GM04503 (cell line): ENCODE data around the gene RABL6.
"Not testable (repeated sequence)": the region's sequence is repeated elsewhere in the genome, so short reads cannot be mapped to it uniquely, and the experiment has no call there.

Experiments used
- DNase-seq: peaks from one replicate; pipeline ENCODE4 v3.0.0-alpha.2; 2012; ENCODE audit warnings: low read depth

RABL6 gene

DNA sequence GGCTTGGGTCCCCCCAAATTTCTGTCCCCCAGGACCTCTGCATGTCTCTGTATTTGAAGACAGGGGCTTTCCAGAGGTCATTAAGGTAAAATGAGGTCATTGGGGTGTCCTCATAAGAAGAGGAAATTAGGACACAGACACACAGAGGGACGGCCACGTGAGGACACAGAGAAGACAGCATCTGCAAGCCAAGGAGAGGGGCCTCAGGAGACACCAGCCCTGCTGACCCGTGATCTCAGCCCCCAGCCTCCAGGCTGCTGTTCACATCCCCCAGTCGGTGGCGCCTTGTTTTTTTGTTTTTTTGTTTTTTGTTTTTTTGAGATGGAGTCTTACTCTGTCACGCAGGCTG, 12.8 kb upstream of the RABL6 start:
- no peak for DNase-seq

DNA sequence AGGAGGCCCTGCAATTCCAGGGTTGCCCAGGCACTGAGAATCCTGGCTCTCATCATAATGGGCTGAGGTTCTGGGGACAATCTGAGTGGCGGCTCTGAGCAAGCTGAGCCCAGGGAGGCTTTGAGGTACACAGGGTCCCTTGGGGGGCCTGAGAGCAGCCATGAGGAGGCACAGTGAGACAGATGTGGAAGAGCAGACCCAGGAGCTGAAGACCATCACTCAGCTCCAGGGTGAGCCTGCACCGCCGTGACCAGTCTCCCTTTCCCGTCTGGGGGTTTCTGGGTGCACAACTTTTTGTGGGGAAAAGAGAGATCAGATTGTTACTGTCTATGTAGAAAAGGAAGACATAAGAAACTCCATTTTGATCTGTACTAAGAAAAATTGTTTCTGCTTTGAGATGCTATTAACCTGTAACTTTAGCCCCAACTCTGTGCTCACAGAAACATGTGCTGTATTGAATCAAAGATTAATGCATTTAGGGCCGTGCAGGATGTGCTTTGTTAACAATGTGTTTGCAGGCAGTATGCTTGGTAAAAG, 11.4 kb upstream of the RABL6 start, which contains the start of gene CCDC183:
Gene CCDC183 (plus strand): TSS at position 101 of the 537 bp plus-strand sequence. CDS start 60 bp downstream, at position 161.
- DNase-seq, result no peak

DNA sequence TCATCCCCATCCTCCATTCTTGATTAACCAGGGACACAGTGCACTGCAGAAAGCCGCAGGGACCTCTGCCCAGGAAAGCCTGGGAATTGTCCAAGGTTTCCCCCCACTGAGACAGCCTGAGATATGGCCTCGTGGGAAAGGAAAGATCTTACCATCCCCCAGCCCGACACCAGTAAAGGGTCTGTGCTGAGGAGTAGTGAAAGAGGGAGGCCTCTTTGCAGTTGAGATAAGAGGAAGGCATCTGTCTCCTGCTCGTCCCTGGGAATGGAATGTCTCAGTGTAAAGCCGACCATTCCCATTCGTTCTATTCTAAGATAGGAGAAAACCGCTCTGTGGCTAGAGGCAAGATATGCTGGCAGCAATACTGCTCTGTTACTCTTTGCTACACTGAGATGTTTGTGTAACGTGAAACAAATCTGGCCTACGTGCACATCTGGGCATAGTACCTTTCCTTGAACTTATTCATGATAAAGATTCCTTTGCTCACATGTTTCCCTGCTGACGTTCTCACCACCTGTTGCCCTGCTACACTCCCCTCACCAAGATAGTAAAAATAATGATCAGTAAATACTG, 10.9 kb upstream of the RABL6 start:
- not testable (repeated sequence) for DNase-seq

DNA sequence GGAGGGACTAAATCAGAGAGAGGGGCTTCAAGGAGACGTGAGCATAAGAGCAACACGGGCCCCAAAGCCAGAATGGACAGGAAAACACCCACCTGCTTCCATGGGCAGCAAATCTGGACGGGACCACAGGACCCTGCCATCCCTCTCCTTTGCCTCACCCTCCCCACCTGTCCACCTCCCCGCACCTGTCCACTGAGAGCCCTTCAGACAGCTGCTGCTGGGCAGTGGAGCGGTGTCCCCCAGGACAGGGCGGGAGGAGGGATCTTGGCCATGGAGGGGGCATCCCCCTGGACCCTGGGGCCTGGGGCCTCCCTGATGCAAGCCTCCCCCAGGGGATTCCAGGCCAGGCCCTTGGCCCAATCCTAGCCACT, 9.1 kb upstream of the RABL6 start:
- DNase-seq, result no peak

DNA sequence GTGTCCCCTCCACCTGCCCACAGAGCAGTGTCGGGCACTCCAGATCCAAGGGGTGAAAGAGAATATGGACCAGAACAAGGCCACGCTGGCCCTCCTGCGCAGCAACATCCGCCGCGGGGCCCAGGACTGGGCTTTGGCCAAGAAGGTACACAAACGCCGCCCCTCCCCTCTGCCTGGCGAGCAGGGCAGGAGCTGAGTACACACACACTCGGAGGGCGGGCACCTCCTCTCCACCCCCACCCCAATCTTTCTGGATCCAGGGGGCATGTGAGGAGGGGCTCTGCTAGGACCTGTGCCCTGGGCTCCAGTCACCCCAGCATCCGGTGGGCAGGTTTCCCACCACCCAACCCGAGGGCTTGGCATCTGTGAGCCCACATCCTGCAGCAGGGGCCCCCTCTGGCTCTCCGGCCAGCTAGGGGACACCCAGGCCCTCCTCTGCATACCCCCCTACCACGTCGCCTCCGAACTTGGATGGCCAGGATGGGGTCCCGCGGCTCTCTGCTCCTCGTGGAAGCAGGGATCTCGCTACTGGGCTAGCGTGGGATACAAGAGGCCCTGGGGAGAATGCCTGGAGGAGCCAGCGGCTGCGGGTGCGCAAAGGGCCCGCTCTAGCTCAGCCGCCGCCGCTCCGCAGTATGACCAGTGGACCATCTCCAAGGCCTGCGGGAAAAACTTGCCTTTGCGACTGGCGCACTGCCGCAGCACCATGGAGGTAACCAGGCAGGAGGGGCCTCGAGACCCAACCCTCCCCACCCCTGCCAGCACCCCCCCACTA, 8.5 kb upstream of the RABL6 start:
- no peak for DNase-seq

DNA sequence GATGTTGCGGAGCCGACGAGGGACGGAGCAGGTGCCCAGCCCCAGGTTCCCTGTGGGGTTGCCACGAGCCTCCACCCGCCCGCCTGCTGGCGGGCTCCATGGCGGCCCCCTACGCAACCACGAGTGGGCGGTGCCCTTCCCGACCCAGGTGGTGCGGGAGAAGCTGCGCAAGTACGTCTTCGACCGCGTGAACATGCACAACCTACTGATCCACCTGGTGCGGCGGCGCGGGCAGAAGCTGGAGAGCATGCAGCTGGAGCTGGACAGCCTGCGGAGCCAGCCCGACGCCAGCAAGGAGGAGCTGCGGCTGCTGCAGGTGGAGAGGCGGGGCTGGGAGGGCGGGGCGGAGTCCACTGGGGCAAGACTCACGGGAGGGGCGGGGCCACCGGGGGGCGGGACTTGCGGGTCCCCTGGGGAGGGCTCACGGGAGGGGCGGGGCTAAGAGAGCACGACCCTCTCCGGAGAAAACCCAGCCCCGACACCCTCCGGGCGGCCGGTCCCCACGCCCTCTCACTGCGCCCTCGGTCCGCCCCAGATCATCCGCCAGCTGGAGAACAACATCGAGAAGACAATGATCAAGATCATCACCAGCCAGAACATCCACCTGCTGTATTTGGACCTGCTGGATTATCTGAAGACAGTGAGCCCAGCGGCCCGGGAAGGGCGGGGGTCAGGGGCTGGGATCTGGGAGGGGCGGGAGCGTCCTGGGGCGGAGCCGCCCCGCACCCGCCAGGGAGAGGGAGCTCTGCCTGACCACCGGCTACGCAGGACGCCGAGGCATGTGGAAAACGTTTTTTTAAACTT, 7.7 kb upstream of the RABL6 start:
- DNase-seq, result no peak

DNA sequence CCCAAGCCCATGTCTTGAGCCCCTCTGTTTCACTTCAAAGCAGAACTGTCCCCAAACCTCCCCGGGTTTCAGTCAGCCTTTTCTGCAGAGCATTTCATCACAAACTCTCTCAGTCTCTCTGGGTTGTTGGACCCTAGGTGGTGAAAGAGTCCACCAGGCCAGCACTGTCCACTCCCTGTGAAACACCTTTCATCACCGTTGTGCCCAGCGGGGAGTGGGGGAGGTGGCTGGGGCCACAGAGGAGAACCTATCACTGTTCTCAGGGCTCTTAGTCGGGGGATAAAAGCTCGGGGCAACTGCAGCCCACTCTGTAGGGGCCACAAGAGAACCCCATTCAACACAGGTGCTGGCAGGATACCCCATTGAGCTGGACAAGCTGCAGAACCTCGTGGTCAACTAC, 5.4 kb upstream of the RABL6 start:
- DNase-seq, result no peak

DNA sequence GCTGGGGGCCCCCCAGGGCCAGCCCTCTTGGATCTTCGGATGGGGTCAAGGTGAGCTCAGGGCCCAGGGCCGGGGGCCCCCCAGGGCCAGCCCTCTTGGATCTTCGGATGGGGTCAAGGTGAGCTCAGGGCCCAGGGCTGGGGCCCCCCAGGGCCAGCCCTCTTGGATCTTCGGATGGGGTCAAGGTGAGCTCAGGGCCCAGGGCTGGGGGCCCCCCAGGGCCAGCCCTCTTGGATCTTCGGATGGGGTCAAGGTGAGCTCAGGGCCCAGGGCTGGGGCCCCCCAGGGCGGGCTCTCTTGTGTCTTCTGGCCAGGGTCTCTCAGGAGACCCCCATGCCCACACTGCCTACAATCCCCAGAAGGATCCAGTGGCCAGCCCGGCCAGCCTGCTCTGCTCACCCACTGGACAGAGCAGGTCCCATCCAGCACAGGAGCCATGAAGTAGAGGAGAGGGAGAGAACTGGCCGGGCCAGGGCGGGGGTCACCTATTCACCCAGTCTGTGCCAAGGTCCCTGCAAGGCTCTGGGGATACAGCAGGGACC, 4.7 kb upstream of the RABL6 start:
- not testable (repeated sequence) for DNase-seq

DNA sequence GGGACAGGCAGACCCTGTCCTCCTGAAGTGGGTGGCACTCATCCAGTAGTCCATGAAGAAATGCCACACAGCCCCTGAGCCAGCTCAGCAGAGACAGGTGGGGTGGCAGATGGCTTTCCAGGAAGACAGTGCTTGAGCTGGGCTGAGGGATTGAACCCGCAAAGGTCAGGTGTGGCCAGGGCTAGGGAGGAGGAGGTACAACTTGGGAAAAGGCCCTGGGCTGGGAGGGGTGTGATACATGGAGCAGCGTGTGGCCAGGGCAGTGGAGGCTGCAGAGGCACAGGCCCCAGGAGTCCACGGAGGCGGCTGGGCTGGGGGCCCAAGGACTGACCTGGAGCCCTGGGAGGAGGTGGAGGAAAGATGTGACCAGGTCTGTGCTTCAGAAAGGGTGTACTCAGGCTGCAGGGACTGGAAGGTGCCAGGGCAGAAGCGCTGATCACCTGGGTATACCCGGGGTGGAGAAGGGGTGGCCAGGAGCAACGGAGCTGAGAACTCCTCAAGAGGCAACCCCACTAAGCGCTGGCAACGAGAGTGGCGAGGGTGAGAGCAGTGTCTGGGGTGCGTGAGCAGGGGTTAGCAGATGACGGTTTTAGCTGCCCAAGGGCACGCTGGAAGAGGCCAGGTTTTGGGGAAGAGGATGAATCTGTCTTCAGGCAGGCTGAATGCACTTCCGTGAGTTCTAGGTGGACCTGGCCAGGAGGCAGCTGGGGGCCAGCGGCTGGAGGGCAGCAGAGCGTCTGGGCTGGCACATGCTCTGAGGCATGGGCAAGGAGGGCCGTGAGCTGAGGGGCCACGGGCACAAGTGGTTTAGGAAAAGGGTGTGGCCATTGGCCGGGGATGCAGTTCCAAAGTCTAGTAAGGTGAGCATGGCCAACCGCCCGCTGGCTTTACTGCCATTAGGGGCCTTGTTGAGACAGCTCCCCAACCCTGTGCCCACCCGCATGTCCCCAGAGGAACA, 3.9 kb upstream of the RABL6 start:
- DNase-seq, result no peak

DNA sequence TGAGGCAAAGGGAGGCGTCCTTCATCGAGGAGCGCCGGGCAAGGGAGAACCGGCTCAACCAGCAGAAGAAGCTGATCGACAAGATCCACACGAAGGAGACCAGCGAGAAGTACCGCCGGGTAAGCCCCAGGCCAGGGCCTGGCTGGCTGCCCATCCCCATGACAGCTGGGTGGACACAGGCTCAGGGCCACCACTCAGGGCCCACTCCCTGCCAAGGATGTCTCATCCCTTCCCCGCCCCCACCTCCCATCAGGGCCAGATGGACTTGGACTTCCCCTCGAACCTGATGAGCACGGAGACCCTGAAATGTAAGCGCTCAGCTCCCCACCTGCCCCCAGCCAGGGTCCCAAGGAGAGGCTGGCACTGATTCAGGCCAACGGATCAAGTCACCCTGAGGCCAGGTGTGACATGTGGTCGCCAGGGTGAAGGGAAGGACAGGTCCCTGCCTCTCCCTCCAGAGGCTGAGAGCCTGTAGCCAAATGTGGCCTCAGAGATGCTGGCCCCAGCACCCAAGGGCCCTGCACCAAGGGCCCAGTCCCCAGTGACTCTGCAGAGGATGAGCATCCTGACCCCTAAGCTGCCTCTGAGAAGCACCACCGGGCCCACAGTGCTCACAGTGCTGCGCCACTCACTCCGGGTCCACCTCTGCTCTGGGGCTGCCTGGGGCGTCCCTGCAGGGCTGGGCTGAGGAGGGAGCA, 3.1 kb upstream of the RABL6 start:
- DNase-seq, result no peak

DNA sequence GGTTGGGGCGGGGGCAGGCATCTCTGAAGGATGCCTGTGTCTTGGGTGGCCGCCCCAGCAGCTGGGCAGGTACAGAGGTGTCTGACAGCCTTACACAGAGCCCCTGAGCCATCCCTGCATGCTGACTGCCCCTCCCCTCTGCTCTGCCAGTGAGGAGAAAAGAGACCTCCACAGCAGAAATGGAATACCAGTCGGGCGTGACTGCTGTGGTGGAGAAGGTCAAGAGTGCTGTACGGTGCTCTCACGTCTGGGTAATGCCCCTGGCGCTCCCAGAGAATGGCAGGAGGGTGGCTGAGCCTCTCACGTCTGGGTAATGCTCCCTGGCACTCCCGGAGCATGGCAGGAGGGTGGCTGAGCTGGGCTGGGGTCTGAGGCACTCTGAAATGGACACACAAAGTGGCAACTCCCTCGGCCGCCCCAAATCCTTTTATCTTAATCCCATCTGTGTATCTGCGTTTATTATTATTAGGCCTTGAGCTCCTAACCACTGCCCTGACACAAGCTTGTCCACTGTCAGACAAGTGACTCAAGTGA, 2.5 kb upstream of the RABL6 start:
- no peak for DNase-seq

DNA sequence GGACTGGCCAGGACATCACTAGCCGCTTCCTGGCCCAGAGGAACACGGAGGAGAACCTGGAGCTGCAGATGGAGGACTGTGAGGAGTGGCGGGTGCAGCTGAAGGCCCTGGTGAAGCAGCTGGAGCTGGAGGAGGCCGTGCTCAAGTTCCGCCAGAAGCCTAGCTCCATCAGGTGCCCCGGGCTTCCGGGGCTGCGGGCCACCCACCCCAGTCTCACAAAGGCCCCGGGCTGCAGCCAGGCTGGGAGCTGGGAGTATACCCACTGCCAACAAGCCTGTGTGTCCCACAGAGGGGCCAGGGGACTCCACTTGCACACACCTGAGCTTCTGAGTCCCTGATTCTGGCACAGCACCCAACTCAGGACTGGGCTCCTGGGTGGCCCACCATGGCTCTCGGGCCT, 1.7 kb upstream of the RABL6 start:
- no peak for DNase-seq

DNA sequence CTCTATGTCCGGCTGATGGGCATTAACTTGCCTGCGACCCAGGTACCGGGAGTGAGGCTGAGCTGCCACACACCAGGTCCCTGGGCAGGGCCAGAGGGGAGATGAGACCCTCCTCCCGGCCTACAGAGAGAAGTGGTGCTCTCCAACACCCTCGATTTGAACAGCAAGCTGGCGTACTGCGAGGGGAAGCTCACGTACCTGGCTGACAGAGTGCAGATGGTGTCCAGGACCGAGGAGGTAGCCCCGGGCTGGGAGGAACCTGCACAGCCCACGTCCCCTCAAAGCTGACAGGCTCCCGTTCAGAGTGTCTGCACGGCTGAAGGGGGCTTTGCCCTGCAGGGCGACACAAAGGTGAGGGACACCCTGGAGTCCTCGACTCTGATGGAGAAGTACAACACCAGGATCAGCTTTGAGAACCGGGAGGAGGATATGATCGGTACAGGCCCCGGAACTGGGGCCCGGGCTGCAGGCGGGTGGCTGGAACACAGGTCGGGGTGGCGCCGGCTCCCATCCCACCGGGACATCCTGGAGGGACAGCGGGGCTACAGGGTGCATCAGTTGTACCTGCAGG, 1.0 kb upstream of the RABL6 start:
- DNase-seq, result no peak

DNA sequence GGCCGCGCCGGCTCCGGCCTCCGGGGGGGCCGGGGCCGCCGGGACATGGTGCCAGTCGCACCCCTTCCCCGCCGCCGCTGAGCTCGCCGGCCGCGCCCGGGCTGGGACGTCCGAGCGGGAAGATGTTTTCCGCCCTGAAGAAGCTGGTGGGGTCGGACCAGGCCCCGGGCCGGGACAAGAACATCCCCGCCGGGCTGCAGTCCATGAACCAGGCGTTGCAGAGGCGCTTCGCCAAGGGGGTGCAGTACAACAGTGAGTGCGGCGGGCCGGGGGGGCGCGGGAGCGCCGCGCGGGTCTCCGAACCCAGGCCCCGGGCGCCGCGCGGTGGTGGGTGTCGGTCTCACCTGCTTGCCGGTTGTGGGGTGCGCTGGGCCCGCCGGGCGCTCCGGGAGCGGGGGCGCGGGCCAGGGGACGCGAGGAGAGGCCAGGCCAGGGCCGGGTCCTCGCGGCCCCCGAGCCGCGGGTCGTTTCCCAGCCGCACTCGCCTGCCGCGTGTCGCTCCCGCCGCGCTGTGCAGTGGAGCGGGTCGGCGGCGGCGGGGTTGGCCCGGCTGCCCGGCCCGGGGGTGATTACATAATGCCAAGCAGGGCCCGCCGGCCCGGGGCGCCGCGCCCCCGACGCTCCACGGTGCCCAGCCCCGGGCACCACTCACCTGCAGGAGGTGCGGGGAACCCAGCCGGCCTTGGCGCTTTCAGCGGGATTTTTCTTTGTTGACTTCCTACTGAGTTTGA, 492 bp downstream of the RABL6 start:
- DNase-seq, result no peak

DNA sequence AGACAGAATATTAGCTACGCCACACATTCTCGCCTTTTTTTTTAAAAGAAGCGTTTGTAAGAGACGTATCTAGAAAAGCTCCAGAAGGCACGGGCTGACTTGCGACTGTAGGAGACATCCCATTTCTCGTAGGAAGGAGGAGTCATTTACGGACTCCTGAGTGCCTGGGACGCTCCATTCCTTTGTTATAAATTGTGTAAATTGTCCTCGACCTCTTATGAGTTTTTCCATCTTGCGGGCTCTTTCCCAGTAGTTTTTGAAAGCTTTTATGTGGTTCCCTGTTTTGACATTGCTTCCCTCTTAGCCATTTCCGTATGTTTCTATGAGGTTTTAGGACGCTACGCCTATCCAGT, 1.0 kb downstream of the RABL6 start:
- DNase-seq, result no peak

DNA sequence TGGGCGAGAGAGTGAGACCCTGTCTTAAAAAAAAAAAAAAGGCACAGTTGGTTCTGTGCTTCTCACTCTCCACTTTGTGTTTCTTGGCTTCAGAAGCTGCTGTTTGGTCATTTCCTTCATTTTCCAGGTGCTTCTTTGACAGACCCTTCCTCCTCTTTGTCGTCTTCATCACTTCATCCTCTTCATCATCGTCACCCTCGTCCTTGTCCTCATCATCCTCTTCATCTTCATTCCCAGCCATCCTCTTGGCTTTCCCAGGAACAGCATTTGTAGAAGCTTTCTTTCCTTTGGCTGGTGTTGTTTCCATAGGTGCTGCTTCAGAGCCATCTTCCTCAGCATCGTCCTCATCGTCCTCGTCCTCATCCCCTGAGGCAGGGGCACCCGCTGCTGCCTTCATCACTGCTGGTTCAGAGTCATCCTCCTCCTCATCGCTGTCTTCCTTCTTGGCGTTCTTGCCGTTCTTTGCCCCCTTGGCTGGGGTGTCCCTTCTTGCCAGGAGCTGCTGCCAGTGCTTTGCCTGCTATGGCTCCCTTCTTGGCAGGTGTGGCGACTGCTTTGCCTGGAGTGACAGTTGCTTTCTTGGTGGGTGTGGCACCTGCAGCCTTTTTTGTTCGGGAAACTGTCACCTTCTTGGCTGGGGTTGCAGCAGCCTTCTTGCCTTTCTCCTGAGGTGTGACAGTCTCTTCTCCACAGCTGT, 7.1 kb downstream of the RABL6 start:
- DNase-seq, result no peak

DNA sequence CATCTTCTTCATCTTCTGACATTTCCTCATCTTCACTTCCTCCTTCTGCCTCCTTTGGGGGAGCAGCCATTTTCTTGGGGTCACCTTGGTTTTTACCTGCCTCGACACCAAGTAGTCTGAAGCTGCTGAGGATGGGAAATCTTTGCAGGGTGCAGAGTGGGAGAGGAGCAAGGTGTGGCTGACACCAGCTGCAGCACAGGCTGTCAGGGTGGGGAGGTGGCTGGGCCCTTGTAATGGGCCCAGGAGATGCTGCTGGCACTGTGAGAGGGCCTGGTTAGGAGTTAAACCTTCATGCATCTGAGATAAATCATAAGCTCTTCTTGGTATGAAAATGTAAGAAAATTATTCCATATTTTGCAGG, 7.7 kb downstream of the RABL6 start:
- DNase-seq, result no peak

DNA sequence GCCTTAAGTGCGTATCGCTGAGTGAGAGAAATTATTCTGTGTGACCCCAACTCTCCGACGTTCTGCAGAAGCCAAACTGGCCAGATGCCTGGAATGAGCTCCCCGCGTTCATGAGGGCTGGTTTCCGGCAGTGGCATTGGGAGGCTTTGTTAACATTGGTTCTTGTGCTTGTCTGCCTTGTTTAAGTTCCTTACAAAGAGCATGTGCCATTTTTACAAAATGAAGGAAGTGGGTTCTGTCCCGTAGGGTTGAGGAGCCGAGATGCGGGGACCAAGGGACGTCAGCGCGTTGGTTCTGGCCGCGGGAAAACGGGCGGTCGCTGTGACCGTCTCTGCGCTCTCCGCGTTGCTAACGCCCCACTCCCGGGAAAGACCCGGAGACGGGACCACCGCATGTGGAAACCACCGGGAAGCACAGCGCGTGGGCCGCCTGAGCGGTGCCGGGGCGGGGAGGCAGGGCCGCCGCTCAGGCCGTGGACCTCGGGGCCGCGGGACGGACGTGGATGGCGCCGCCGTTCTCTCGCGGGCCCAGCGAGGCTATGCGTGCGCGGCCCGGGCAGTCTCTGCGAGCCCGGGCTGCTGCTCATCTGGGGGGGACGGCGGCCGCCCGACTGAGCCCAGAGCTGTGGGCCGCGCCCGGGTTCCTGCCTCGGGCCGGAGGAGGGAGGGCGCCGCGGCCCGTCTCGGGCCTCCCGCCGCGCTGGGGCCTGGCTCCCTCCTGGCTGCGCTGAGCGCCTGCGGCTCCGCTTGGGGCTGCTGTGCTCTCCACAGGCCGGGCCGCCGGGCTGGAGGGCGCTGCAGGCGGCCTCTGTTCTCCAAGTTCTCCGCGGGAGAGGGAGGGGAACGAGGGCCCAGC, 13.4 kb downstream of the RABL6 start:
- DNase-seq, result no peak
